Glutamatergic neuron (in vitro differentiated cells): ENCODE measurements around the gene UTS2B. TPM values are rescaled to one million over a fixed set of nuclear protein-coding genes. Genes with fewer than 3 reads are reported as not detected.

ENCODE experiments used
- DNase-seq: peaks from one replicate; pipeline ENCODE4 v3.0.0; 2022
- H3K27ac Mint-ChIP-seq: one replicate; pipeline ENCODE4 v1.8.0; 2020; ENCODE audit warnings: mild to moderate bottlenecking, mixed read lengths, inconsistent platforms; ENCODE audit not compliant: unreplicated experiment
- H3K27me3 Mint-ChIP-seq: one replicate; pipeline ENCODE4 v1.8.0; 2020; ENCODE audit warnings: mild to moderate bottlenecking, moderate library complexity, mixed read lengths, inconsistent platforms; ENCODE audit not compliant: unreplicated experiment
- H3K36me3 Mint-ChIP-seq: one replicate; pipeline ENCODE4 v1.8.0; 2020; ENCODE audit warnings: mild to moderate bottlenecking, mixed read lengths, inconsistent platforms; ENCODE audit not compliant: unreplicated experiment
- H3K4me1 Mint-ChIP-seq: one replicate; pipeline ENCODE4 v1.8.0; 2020; ENCODE audit warnings: mild to moderate bottlenecking, low read depth, mixed read lengths, inconsistent platforms; ENCODE audit not compliant: unreplicated experiment
- H3K4me3 Mint-ChIP-seq: one replicate; pipeline ENCODE4 v1.8.0; 2020; ENCODE audit warnings: mild to moderate bottlenecking, mixed read lengths, inconsistent platforms; ENCODE audit not compliant: unreplicated experiment
- H3K9me3 Mint-ChIP-seq: one replicate; pipeline ENCODE4 v1.8.0; 2020; ENCODE audit warnings: mild to moderate bottlenecking, moderate library complexity, mixed read lengths, inconsistent platforms; ENCODE audit not compliant: unreplicated experiment
- total RNA-seq: library from RNA; stranded (reverse); fragmentation: NEBNext Ultra II Directional; extraction: Animal tissue kit (Norgen Biotek cat#: 25700); gene quantifications from one replicate; pipeline ENCODE4 v1.2.1, GENCODE V29; 2021; ENCODE audit not compliant: unreplicated experiment
- TF ChIP-seq, protein P1 (sequence below): fragments of 200-600 bp; sonication (generic); IDR thresholded peaks from one replicate; pipeline ENCODE4 v1.5.0; 2021; ENCODE audit not compliant: partially characterized antibody, unreplicated experiment

The UTS2B gene
- total RNA-seq, 1 donor from 2014 or later, result not detected

- peaks cover 38% of the 10 kb centered on the region for H3K4me1 Mint-ChIP-seq
- H3K27ac Mint-ChIP-seq, result no peak overlapping the region
- no peaks in the 10 kb centered on the region for H3K9me3 Mint-ChIP-seq
- TF ChIP-seq, protein P1, sequence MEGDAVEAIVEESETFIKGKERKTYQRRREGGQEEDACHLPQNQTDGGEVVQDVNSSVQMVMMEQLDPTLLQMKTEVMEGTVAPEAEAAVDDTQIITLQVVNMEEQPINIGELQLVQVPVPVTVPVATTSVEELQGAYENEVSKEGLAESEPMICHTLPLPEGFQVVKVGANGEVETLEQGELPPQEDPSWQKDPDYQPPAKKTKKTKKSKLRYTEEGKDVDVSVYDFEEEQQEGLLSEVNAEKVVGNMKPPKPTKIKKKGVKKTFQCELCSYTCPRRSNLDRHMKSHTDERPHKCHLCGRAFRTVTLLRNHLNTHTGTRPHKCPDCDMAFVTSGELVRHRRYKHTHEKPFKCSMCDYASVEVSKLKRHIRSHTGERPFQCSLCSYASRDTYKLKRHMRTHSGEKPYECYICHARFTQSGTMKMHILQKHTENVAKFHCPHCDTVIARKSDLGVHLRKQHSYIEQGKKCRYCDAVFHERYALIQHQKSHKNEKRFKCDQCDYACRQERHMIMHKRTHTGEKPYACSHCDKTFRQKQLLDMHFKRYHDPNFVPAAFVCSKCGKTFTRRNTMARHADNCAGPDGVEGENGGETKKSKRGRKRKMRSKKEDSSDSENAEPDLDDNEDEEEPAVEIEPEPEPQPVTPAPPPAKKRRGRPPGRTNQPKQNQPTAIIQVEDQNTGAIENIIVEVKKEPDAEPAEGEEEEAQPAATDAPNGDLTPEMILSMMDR, result no peak
- H3K4me3 Mint-ChIP-seq, result no peak overlapping the region
- no peak for DNase-seq
- H3K36me3 Mint-ChIP-seq, result no peaks in the 10 kb centered on the region
- H3K27me3 Mint-ChIP-seq, result no peaks in the 10 kb centered on the region
Observed at GRCh38 chr3:191345334-191345733, 15.0 kb upstream of the UTS2B start.

- Mint-ChIP-seq H3K4me3 (no peak overlapping the region), H3K36me3 (no peaks in the 10 kb centered on the region), H3K27me3 (no peaks in the 10 kb centered on the region), H3K4me1 (peaks cover 42% of the 10 kb centered on the region), H3K27ac (no peak overlapping the region), H3K9me3 (no peaks in the 10 kb centered on the region)
- TF ChIP-seq, protein P1, result no peak
- DNase-seq, result no peak
Observed at GRCh38 chr3:191343913-191344312, 13.6 kb upstream of the UTS2B start.

DNA sequence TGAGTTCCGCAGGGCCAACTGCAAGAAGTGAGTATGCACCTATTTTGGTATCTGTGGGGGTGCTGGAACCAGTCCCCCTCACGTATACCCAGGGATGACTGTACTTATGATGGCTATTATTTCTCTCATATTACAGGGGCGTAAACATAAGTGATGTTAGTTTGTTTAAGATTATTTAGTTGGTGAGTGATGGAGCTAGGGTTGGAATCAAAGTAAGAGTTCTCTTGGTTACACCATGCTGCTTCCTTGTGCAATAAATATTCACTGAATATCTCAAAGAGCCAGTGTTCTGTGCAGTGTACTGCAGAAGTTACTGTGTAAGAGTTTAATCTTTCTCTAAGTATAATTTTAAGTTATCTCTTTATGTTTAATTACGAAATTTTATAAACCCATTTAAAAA lies 12.8 kb upstream of the UTS2B start:
- Mint-ChIP-seq H3K27me3 (no peaks in the 10 kb centered on the region), H3K9me3 (no peaks in the 10 kb centered on the region), H3K36me3 (no peaks in the 10 kb centered on the region), H3K4me1 (peaks cover 36% of the 10 kb centered on the region), H3K27ac (no peak overlapping the region), H3K4me3 (no peak overlapping the region)
- TF ChIP-seq, protein P1, result no peak
- DNase-seq, result no peak

DNA sequence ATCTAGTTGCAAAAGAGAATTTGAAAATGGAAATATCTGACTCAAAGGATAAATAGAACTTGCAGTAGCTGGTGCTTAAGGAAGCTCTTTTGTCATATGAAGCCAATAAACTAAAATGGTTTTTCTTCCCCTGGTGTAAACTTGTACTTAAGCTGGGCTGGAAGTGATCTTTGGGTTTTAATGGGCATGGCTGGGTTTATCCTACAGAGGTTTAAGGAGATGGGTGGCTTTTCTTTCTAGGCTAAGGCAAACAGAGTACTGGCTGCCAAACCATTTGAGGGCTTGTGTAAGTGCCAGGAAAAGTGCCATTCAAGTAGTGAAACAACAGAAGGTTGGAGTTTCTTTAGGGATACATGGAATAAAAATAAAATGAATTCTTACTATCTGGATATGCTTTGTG lies 12.1 kb upstream of the UTS2B start:
- H3K27me3 Mint-ChIP-seq, result no peaks in the 10 kb centered on the region
- H3K36me3 Mint-ChIP-seq, result no peaks in the 10 kb centered on the region
- no peaks in the 10 kb centered on the region for H3K9me3 Mint-ChIP-seq
- no peak overlapping the region for H3K27ac Mint-ChIP-seq
- DNase-seq, result no peak
- H3K4me1 Mint-ChIP-seq, result peaks cover 31% of the 10 kb centered on the region
- no peak overlapping the region for H3K4me3 Mint-ChIP-seq
- TF ChIP-seq, protein P1, result no peak

DNA sequence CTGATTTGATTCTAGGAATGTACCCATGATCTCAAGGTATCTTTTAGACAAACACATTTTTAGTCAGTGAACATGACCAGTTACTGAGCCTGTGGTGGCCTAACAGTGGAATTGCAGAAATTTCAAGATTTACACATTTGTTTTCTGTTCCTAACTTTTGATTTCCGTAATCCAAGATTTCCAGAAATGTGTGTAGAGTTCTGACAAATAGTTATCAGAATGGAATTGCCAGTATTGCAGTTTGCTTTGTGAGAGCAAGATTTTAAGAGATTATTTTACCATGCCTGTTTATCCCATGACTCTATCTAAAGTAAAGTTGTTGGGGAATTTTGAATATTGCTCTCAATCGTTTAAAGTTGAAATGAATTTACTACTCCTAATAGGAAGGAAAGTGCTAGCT lies 11.7 kb upstream of the UTS2B start:
- Mint-ChIP-seq H3K27me3 (no peaks in the 10 kb centered on the region), H3K4me1 (peaks cover 29% of the 10 kb centered on the region), H3K9me3 (no peaks in the 10 kb centered on the region), H3K36me3 (no peaks in the 10 kb centered on the region), H3K4me3 (no peak overlapping the region), H3K27ac (no peak overlapping the region)
- no peak for DNase-seq
- TF ChIP-seq, protein P1, result no peak
